Liver (tissue), 9 donors: ENCODE measurements around the gene SIGLEC7. TPM values are rescaled to one million over a fixed set of nuclear protein-coding genes. Genes with fewer than 3 reads are reported as not detected.

Experiments
- DNase-seq: peaks from one replicate; pipeline ENCODE4 v3.0.0-alpha.2; 2017; ENCODE audit warnings: low spot score
- H3K27ac ChIP-seq, 2 donors: one replicate each; pipeline ENCODE4 v1.7.0; 2013; ENCODE audit warnings: inconsistent platforms in 2 of 2, low read length in 2 of 2, control low read depth in 1 of 2, low read depth in 1 of 2, mild to moderate bottlenecking in 1 of 2
- H3K27me3 ChIP-seq, 4 donors: one replicate each; pipeline versions ENCODE4 v1.6.1 to v1.7.0; 2013; ENCODE audit warnings: low read length in 3 of 4, inconsistent platforms in 1 of 4, mild to moderate bottlenecking in 1 of 4, moderate library complexity in 1 of 4; ENCODE audit not compliant: control insufficient read depth in 4 of 4, insufficient read depth in 4 of 4
- H3K36me3 ChIP-seq, 4 donors: one replicate each; pipeline versions ENCODE4 v1.6.1 to v1.7.0; 2013; ENCODE audit warnings: low read length in 3 of 4, mild to moderate bottlenecking in 3 of 4, low read depth in 1 of 4, moderate library complexity in 1 of 4; ENCODE audit not compliant: control insufficient read depth in 4 of 4, insufficient read depth in 3 of 4
- H3K4me1 ChIP-seq, 4 donors: one replicate each; pipeline versions ENCODE4 v1.6.1 to v1.7.0; 2013; ENCODE audit warnings: low read length in 3 of 4, mild to moderate bottlenecking in 3 of 4, moderate library complexity in 1 of 4; ENCODE audit not compliant: control insufficient read depth in 4 of 4, insufficient read depth in 4 of 4
- H3K4me3 ChIP-seq, 3 donors: one replicate each; pipeline versions ENCODE4 v1.6.1 to v1.7.0; 2013; ENCODE audit warnings: low read length in 3 of 3, control low read depth in 1 of 3, low read depth in 1 of 3, mild to moderate bottlenecking in 1 of 3
- H3K9ac ChIP-seq, 2 donors: one replicate each; pipeline ENCODE4 v1.7.0; 2013; ENCODE audit warnings: low read length in 2 of 2, mild to moderate bottlenecking in 2 of 2, moderate library complexity in 2 of 2, control low read depth in 1 of 2, low read depth in 1 of 2
- H3K9me3 ChIP-seq, 4 donors: one replicate each; pipeline versions ENCODE4 v1.6.1 to v1.7.0; 2013; ENCODE audit warnings: low read length in 3 of 4; ENCODE audit not compliant: control insufficient read depth in 4 of 4
- ATF3 ChIP-seq: IDR thresholded peaks from 2 replicates; pipeline ENCODE4 v1.6.1; 2016; ENCODE audit warnings: antibody characterized with exemption
- CTCF ChIP-seq: fragments of 150-350 bp; IDR thresholded peaks from 2 replicates; pipeline ENCODE4 v1.5.1; 2017; ENCODE audit warnings: improper control_type of control experiment, low read depth, low read length; ENCODE audit not compliant: missing input control
- EGR1 ChIP-seq, 2 donors: IDR thresholded peaks; 2 replicates each; pipeline ENCODE4 v1.6.1; 2016 to 2018; ENCODE audit warnings: antibody characterized with exemption in 2 of 2, low read depth in 2 of 2
- FOXA1 ChIP-seq: IDR thresholded peaks from 2 replicates; pipeline ENCODE4 v1.6.1; 2016; ENCODE audit warnings: antibody characterized with exemption
- FOXA2 ChIP-seq: IDR thresholded peaks from 2 replicates; pipeline ENCODE4 v1.6.1; 2016; ENCODE audit warnings: antibody characterized with exemption
- GABPA ChIP-seq, 2 donors: IDR thresholded peaks in 1 of 2; conservative IDR thresholded peaks in 1 of 2; 2 replicates each; pipeline ENCODE4 v1.6.1; 2016; ENCODE audit warnings: antibody characterized with exemption in 2 of 2, mild to moderate bottlenecking in 1 of 2, moderate library complexity in 1 of 2
- HNF4A ChIP-seq, 2 donors: conservative IDR thresholded peaks; 2 replicates each; pipeline ENCODE4 v1.6.1; 2016; ENCODE audit warnings: antibody characterized with exemption in 2 of 2, mild to moderate bottlenecking in 2 of 2
- HNF4G ChIP-seq: IDR thresholded peaks from 2 replicates; pipeline ENCODE4 v1.6.1; 2016; ENCODE audit warnings: antibody characterized with exemption
- JUND ChIP-seq, 2 donors: IDR thresholded peaks; 2 replicates each; pipeline ENCODE4 v1.6.1; 2016; ENCODE audit warnings: antibody characterized with exemption in 2 of 2
- MAX ChIP-seq: IDR thresholded peaks from 2 replicates; pipeline ENCODE4 v1.6.1; 2016; ENCODE audit warnings: antibody characterized with exemption
- NR2F2 ChIP-seq: IDR thresholded peaks from 2 replicates; pipeline ENCODE4 v1.6.1; 2016; ENCODE audit warnings: antibody characterized with exemption
- RAD21 ChIP-seq, 2 donors: IDR thresholded peaks; 2 replicates each; pipeline ENCODE4 v1.6.1; 2016; ENCODE audit warnings: antibody characterized with exemption in 2 of 2, mild to moderate bottlenecking in 2 of 2
- REST ChIP-seq: IDR thresholded peaks from 2 replicates; pipeline ENCODE4 v1.6.1; 2016; ENCODE audit warnings: antibody characterized with exemption, mild to moderate bottlenecking
- RXRA ChIP-seq, 2 donors: IDR thresholded peaks; 2 replicates each; pipeline ENCODE4 v1.6.1; 2017 to 2018; ENCODE audit warnings: antibody characterized with exemption in 2 of 2, mild to moderate bottlenecking in 1 of 2
- SP1 ChIP-seq: IDR thresholded peaks from 2 replicates; pipeline ENCODE4 v1.6.1; 2018; ENCODE audit warnings: antibody characterized with exemption, mild to moderate bottlenecking
- TAF1 ChIP-seq: conservative IDR thresholded peaks from 2 replicates; pipeline ENCODE4 v1.6.1; 2016; ENCODE audit warnings: antibody characterized with exemption, mild to moderate bottlenecking
- YY1 ChIP-seq: IDR thresholded peaks from 2 replicates; pipeline ENCODE4 v1.6.1; 2016; ENCODE audit warnings: antibody characterized with exemption, mild to moderate bottlenecking
- ZBTB33 ChIP-seq: IDR thresholded peaks from 2 replicates; pipeline ENCODE4 v1.6.1; 2016; ENCODE audit warnings: antibody characterized with exemption
- WGBS: extraction: QIAGEN DNeasy Blood & Tissue Kit; methylation state at CpG from one replicate; pipeline ENCODE4 v1.1.7; 2013; 5-methylcytosine and 5-hydroxymethylcytosine counted together
- polyA plus RNA-seq, 2 donors: library from polyadenylated mRNA; stranded (reverse) in 1 of 2; unstranded in 1 of 2; fragments of 200-250 nt in 1 of 2; fragments of >200 nt in 1 of 2; fragmentation: Nextera tagmentation in 1 of 2; extraction: Ambion mirVana in 1 of 2; gene quantifications; one replicate each; pipeline versions ENCODE4 v1.2.1 to v1.2.3, GENCODE V29; 2013 to 2015
- total RNA-seq, 2 donors: library from RNA; depleted of rRNA; stranded (reverse); fragments of >200 nt; gene quantifications; one replicate each; pipeline ENCODE4 v1.2.3, GENCODE V29; 2014
- donor health status: healthy.
- donor health status: healthy.
- donor health status: healthy.
- donor health status: healthy.
- donor health status: healthy.

The SIGLEC7 gene
- total and polyA plus RNA-seq, 4 donors, result 2.7 to 4.8 (median 3.9) TPM

- TF ChIP-seq SP1, result no peak
Observed at GRCh38 chr19:51145916-51146493, 3.9 kb downstream of the SIGLEC7 start (continued).

GRCh38 chr19:51146751-51147150, 4.7 kb downstream of the SIGLEC7 start:
- no peak overlapping the region for H3K27ac ChIP-seq
- TF ChIP-seq EGR1 (IDR thresholded peaks at IDR 0.05; ENCODE audit: low read depth in 2 of 2) (no peak), YY1 (no peak), CTCF (no peak), HNF4G (no peak), NR2F2 (no peak), HNF4A (conservative IDR thresholded peaks at IDR 0.05) (no peak), JUND (IDR thresholded peaks at IDR 0.05) (no peak), ATF3 (no peak), SP1 (no peak), FOXA2 (no peak), FOXA1 (no peak), MAX (no peak), RXRA (IDR thresholded peaks at IDR 0.05) (no peak), TAF1 (no peak), RAD21 (IDR thresholded peaks at IDR 0.05) (no peak), GABPA (IDR thresholded peaks at IDR 0.05 in 1 of 2, conservative IDR thresholded peaks at IDR 0.05 in 1 of 2) (no peak), REST (no peak), ZBTB33 (no peak)
- WGBS, result 85% methylated on average over 7 of the region's 7 CpGs

More at GRCh38 chr19:51146751-51147150, 4.7 kb downstream of the SIGLEC7 start:
- Histone ChIP-seq H3K27me3 (no peaks in the 10 kb centered on the region), H3K36me3 (no peaks in the 10 kb centered on the region), H3K4me3 (no peak overlapping the region), H3K9ac (no peak overlapping the region), H3K9me3 (no peaks in the 10 kb centered on the region), H3K4me1 (no peaks in the 10 kb centered on the region)
- DNase-seq, result no peak
